ENCODE results near the gene SIDT2.
A peak's percentile ranks its signal among the peaks of the same experiment; 100 is the strongest.
"Not testable (repeated sequence)": the region's sequence is repeated elsewhere in the genome, so short reads cannot be mapped to it uniquely, and the experiment has no call there.

The SIDT2 gene

DNA sequence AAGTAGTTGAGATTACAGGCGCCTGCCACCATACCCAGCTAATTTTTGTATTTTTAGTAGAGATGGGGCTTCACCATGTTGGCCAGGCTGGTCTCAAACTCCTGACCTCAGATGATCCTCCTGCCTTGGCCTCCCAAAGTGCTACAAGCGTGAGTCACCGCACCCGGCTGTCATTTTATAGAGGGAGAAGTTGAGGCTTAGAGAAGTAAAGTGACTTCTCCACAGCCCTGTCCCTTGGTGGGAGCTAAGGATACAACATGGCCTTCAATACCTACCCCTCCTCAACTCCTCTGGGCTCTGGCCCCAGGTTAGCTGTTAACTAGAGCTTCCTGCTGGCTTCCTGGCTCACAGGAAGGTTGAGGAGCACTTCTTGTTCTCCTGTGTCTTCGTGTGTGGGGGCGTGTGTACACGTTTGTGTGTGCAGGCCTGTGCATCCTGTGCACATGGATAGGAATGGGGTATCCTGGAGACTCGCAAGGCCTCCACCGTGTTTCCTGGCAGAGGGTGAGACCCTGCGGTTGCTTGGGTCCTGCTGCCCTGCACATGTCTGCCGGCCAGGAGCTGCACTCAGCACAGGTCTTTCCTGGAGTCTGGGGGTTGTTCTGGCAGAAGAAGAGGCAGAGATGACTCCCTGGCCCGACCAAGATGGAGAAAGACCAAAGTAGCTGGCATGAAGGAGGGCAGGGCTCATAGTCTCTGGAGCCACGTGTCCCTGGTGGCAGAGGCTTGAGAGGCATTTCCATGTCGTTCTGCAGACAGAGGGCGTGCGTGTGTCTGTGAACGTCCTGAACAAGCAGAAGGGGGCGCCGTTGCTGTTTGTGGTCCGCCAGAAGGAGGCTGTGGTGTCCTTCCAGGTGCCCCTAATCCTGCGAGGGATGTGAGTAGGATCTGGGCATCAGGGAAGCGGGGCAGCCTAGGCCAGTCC, 2.4 kb downstream of the SIDT2 start:
- Mint-ChIP-seq H3K27me3 (no peaks in the 10 kb centered on the region), H3K36me3 (peaks cover 28% of the 10 kb centered on the region), H3K4me1 (peaks cover 56% of the 10 kb centered on the region), H3K27ac (peak overlapping the region; percentile 87), H3K4me3 (peak overlapping the region; percentile 92), H3K9me3 (no peaks in the 10 kb centered on the region)
- peak; percentile 35 for ATAC-seq

DNA sequence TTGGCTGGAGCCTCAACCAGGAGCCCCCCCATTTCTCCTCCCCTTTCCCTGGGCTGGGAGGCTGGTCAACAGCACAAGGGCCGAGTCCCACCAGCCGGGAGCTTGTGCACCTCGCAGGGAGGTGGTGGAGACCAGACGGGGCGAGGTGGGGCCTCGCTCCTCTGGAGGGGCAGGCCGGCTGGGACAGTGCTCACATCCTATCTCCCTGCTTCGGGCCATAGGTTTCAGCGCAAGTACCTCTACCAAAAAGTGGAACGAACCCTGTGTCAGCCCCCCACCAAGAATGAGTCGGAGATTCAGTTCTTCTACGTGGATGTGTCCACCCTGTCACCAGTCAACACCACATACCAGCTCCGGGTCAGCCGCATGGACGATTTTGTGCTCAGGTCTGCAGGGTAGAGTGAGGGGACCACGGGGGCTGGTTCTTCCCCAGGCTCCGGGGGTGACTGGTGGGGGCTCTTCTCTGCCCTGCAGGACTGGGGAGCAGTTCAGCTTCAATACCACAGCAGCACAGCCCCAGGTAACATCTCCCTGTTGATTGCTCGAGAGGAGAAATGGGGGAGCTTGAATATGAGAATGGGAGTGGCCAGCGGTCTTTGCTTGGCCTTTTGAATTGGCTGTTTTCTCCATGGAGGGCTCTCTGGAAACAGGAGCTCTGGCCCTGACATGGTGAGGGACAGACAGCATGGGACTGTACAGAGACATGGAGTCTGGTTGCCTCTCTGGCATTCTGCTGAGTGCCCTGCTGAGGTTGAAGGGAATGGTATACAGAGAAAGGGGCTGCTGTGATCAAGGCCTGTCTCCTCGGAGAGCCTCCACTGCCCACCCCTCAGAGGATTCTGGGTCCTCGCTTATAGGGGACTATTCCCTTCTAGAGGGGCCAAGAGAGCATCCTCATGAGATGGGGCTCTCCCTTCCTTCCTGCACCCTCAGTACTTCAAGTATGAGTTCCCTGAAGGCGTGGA, 3.3 kb downstream of the SIDT2 start:
- peaks cover 37% of the 10 kb centered on the region for H3K36me3 Mint-ChIP-seq
- peak overlapping the region; percentile 87 for H3K27ac Mint-ChIP-seq
- H3K9me3 Mint-ChIP-seq, result no peaks in the 10 kb centered on the region
- peaks cover 66% of the 10 kb centered on the region for H3K4me1 Mint-ChIP-seq
- ATAC-seq, result no peak
- H3K27me3 Mint-ChIP-seq, result no peaks in the 10 kb centered on the region
- H3K4me3 Mint-ChIP-seq, result no peak overlapping the region

DNA sequence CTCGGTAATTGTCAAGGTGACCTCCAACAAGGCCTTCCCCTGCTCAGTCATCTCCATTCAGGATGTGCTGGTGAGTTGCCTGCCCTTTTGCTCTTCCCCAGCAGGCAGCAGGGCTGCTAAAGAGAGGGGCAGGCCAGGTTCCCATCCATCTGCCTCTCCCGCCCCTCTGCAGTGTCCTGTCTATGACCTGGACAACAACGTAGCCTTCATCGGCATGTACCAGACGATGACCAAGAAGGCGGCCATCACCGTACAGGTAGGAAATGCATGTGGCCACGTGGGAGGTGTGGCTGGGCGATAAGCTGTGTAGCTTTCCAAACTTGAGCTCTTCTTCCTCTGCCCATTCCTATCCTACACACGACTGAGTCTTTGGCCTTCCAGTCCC, 4.0 kb downstream of the SIDT2 start:
- no peak overlapping the region for H3K27ac Mint-ChIP-seq
- H3K9me3 Mint-ChIP-seq, result no peaks in the 10 kb centered on the region
- peaks cover 44% of the 10 kb centered on the region for H3K36me3 Mint-ChIP-seq
- H3K4me3 Mint-ChIP-seq, result no peak overlapping the region
- peaks cover 72% of the 10 kb centered on the region for H3K4me1 Mint-ChIP-seq
- no peaks in the 10 kb centered on the region for H3K27me3 Mint-ChIP-seq
- no peak for ATAC-seq

DNA sequence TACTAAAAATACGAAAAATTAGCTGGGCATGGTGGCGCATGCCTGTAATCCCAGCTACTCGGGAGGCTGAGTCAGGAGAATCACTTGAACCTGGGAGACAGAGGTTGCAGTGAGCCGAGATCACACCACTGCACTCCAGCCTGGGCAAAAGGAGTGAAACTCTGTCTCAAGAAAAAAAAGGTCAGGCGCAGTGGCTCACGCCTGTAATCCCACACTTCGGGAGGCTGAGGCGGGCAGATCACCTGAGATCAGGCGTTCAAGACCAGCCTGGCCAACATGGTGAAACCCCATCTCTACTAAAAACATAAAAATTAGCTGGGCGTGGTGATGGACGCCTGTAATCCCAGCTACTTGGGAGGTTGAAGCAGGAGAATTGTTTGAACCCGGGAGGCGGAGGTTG, 4.6 kb downstream of the SIDT2 start:
- peaks cover 74% of the 10 kb centered on the region for H3K4me1 Mint-ChIP-seq
- not testable (repeated sequence) for ATAC-seq
- peak overlapping the region; percentile 87 for H3K27ac Mint-ChIP-seq

DNA sequence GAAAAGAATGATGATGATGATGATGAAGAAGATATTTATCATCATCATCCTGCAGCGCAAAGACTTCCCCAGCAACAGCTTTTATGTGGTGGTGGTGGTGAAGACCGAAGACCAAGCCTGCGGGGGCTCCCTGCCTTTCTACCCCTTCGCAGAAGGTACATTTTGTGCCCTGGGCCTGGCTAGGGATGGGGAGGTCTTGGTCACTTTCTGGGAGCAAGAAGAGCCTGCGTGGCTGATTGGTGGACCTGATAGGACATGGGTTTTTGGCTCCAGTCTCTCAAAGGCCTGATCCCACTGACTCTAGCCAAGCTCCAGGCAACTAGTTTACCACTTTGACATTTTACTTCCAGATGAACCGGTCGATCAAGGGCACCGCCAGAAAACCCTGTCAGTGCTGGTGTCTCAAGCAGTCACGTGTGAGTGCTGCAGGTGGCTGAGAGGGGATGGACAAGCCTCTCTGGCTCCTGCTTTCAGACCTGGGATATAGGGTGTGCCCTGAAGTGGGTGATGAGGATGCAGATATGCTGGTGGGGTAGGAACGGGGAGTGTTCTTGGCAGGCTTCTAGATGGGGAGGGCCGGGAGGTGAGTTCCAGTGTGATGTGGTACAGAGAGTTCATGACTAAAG, 5.3 kb downstream of the SIDT2 start:
- H3K9me3 Mint-ChIP-seq, result no peaks in the 10 kb centered on the region
- ATAC-seq, result no peak
- peaks cover 78% of the 10 kb centered on the region for H3K4me1 Mint-ChIP-seq
- peaks cover 57% of the 10 kb centered on the region for H3K36me3 Mint-ChIP-seq
- peak overlapping the region; percentile 87 for H3K27ac Mint-ChIP-seq
- no peaks in the 10 kb centered on the region for H3K27me3 Mint-ChIP-seq
- H3K4me3 Mint-ChIP-seq, result no peak overlapping the region

More for the DNA sequence above, 4.6 kb downstream of the SIDT2 start:
- H3K4me3 Mint-ChIP-seq, H3K9me3 Mint-ChIP-seq, H3K27me3 Mint-ChIP-seq: not testable (repeated sequence)
- H3K36me3 Mint-ChIP-seq, result peaks cover 50% of the 10 kb centered on the region

DNA sequence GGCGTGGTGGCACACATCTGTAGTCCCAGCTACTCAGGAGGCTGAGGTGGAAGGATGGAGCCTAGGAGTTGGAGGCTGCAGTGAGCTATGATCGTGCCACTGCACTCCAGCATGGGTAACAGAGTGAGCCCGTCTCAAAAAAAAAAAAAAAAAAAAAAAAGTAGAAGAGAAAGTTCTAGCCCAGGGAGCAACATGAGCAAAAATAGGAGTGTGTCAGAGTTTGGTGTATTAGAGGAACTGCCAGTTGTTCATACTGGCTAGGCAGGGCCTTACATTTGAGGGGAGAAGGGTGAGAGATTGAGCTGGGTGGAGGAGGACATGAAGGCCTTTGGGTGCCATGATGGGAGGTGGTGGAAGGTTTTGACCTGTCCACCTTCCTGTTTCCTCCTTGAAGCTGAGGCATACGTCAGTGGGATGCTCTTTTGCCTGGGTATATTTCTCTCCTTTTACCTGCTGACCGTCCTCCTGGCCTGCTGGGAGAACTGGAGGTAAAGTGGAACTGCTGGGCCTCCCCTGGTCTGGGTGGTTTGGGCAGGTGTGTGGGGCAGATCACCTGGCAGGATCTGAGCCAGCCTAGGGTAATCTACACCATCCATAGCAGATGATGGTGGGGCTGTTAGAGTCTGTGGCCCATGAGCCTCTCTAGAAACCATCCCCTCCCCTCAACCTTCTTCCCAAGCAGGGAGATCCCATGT, 7.3 kb downstream of the SIDT2 start:
- Mint-ChIP-seq H3K27me3 (no peaks in the 10 kb centered on the region), H3K4me1 (peaks cover 80% of the 10 kb centered on the region), H3K9me3 (no peaks in the 10 kb centered on the region), H3K27ac (peak overlapping the region; percentile 87), H3K36me3 (peaks cover 76% of the 10 kb centered on the region), H3K4me3 (peak overlapping the region; percentile 50)
- peak; percentile 64 for ATAC-seq

DNA sequence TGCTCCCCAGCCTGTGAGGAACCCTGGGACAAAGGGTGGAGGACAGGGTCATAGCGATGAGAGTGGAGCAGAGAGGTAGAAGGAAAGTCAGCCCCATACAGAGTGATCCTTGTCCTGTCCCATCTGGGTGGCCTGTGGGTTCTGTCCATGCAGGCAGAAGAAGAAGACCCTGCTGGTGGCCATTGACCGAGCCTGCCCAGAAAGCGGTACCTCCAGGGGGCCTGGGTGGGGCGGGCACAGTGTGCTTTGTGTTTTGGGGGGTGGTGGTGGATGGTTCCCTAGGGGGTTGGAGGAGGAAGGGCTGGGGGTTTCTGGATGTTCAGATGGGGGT, 7.9 kb downstream of the SIDT2 start:
- Mint-ChIP-seq H3K27ac (peak overlapping the region; percentile 87), H3K27me3 (no peaks in the 10 kb centered on the region)
- ATAC-seq, result no peak

DNA sequence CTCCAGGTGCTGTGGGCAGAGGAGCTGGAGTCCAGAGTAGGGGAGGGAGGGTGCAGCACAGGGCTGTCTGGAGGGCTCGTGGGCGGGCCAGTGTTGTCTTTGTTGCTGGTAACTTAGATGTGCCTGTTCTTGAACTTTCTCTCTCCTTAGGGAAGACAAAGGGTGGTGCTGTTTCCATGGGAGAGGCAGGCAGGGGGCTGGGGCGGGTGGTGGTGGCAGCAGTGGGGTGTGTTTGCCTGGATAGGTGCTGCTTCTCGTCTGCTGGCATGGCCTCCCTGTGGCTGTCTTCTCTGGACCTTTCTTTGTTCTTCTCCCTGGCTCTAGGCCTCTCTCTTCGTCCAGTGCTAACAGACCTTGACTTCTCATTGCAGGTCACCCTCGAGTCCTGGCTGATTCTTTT, 8.5 kb downstream of the SIDT2 start:
- Mint-ChIP-seq H3K4me3 (peak overlapping the region; percentile 46), H3K4me1 (peaks cover 73% of the 10 kb centered on the region), H3K27ac (peak overlapping the region; percentile 87), H3K36me3 (peaks cover 73% of the 10 kb centered on the region), H3K9me3 (no peaks in the 10 kb centered on the region), H3K27me3 (no peaks in the 10 kb centered on the region)
- ATAC-seq, result no peak

More for the DNA sequence above, 7.9 kb downstream of the SIDT2 start:
- H3K9me3 Mint-ChIP-seq, result no peaks in the 10 kb centered on the region
- H3K4me3 Mint-ChIP-seq, result peak overlapping the region; percentile 50
- H3K36me3 Mint-ChIP-seq, result peaks cover 74% of the 10 kb centered on the region
- peaks cover 75% of the 10 kb centered on the region for H3K4me1 Mint-ChIP-seq

DNA sequence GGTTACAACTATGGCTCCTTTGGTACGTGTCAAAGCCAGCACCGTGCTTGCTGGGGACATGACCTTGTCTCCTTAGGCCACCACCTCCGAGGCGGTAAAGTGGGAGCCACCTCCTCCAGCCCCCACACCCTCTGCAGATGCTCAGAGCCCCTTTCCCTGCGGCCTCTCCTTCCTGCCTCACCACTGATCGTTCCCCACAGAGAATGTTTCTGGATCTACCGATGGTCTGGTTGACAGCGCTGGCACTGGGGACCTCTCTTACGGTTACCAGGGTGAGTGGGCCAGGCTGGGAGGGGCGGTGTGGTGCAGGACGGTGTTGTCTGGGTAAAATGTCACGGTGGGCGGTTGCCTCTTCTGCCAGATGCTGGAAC, 8.9 kb downstream of the SIDT2 start:
- peak overlapping the region; percentile 87 for H3K27ac Mint-ChIP-seq
- peak overlapping the region; percentile 46 for H3K4me3 Mint-ChIP-seq
- peaks cover 75% of the 10 kb centered on the region for H3K4me1 Mint-ChIP-seq
- no peak for ATAC-seq
- H3K27me3 Mint-ChIP-seq, result no peaks in the 10 kb centered on the region
- H3K9me3 Mint-ChIP-seq, result no peaks in the 10 kb centered on the region
- peaks cover 76% of the 10 kb centered on the region for H3K36me3 Mint-ChIP-seq

DNA sequence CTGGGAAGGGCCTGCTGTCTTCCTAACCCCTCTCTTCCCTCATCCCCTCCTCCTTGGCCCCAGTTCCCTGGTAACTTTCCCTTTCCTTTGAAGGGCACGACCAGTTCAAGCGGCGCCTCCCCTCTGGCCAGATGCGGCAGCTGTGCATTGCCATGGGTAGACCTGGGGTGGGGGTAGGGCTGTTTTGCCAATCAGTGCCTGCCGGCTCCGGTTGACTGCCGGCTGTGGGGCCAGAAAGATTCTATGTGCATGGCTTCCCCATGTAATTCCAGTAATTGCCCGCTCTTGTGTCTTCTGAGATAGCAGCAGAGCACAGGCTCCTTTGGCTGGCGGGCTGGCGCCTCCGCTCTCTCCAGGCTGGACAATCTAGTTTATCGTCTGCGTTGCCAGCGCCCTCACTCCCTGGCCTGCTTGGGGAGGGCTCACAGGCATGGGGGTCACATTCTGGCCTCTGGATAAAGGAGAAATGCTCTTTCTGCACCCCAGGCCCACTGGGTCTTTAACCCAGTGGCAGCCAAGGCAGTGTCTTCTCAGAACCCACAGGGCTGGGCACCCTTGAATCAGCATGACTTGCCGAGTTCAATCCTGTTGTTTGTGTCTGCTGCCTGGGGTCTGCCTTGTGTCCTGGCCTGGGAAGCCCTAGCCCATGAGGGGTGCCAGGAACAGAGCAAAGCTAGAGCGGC, 9.4 kb downstream of the SIDT2 start:
- no peak for ATAC-seq
- H3K9me3 Mint-ChIP-seq, result no peaks in the 10 kb centered on the region
- H3K27me3 Mint-ChIP-seq, result no peaks in the 10 kb centered on the region
- H3K27ac Mint-ChIP-seq, result peak overlapping the region; percentile 87
- H3K36me3 Mint-ChIP-seq, result peaks cover 76% of the 10 kb centered on the region
- H3K4me3 Mint-ChIP-seq, result no peak overlapping the region
- H3K4me1 Mint-ChIP-seq, result peaks cover 75% of the 10 kb centered on the region

DNA sequence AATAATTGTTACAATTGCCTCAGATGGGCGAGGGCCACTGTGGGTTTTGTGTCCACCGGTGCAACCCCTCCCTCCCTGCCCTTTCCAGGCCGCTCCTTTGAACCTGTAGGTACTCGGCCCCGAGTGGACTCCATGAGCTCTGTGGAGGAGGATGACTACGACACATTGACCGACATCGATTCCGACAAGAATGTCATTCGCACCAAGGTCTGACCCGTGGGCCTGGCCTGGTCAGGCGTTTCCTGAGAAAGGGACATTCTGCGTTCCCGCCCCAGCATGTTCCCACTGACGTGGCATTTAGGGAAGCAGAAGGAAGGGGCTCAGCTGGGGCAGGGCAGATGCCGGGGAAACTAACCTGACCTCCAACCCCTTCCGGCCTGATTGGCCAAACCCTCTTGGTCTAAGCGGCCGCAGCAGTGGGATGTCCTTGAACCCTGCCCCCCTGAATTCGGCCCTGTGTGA, 10.1 kb downstream of the SIDT2 start:
- Mint-ChIP-seq H3K4me3 (no peak overlapping the region), H3K27me3 (no peaks in the 10 kb centered on the region), H3K4me1 (peaks cover 73% of the 10 kb centered on the region), H3K27ac (peak overlapping the region; percentile 87), H3K36me3 (peaks cover 78% of the 10 kb centered on the region), H3K9me3 (no peaks in the 10 kb centered on the region)
- no peak for ATAC-seq

DNA sequence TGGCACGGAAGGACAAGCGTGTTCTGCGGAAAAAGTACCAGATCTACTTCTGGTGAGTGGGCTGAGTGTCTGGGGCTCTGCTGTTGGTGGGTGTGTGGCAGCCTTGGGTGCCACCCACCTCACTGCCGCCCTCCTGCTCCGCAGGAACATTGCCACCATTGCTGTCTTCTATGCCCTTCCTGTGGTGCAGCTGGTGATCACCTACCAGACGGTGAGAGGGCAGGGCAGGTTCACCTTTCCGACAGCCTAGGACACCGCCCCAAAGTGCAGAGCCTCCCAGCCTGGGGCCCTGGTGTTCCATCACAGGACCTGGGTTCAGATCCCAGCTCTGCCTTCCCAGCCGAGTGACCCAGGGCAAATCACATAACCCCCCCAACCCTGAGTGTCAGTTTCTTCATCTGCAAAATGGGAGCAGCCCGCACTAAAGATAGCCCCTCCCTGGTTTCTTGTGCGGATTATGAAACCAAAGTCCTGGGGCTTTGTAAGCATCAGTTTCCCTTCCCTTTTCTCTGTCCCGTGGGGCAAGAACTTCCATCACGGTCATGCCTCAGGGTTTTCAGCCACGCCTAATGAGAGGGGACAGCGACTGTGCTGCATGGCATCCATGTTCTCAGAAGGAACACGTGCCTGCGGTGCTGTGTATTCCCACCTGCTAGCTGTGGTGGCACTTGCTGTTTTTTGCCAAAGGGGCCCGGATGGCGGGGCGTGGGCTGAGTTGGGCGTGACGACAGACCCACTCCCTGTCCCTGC, 10.8 kb downstream of the SIDT2 start:
- peak overlapping the region; percentile 87 for H3K27ac Mint-ChIP-seq
- ATAC-seq, result peak; percentile 95
- peak overlapping the region; percentile 51 for H3K4me3 Mint-ChIP-seq
- H3K27me3 Mint-ChIP-seq, result no peaks in the 10 kb centered on the region
- H3K36me3 Mint-ChIP-seq, result peaks cover 73% of the 10 kb centered on the region
- no peaks in the 10 kb centered on the region for H3K9me3 Mint-ChIP-seq
- peaks cover 66% of the 10 kb centered on the region for H3K4me1 Mint-ChIP-seq

DNA sequence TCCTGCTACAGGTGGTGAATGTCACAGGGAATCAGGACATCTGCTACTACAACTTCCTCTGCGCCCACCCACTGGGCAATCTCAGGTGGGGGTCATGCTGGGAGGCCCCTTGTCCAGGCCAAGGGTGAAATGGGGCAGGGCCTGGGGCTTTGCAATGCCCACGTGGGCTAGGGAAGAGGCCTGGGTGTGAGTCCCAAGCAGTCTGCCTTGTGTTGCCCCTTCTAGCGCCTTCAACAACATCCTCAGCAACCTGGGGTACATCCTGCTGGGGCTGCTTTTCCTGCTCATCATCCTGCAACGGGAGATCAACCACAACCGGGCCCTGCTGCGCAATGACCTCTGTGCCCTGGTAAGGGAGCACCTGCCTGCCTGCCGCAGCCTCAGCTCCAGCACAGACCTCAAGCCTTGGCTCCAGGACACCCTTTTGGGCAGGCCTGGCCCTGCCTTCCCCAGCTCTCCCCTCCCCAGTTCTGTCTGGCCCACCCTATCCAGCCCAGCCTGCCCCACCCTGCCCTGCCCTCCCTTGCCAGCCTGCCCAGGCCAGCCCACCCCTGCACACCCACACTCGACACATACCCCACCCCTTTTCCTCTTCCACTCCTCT, 11.5 kb downstream of the SIDT2 start:
- peak overlapping the region; percentile 87 for H3K27ac Mint-ChIP-seq
- ATAC-seq, result peak; percentile 1
- H3K9me3 Mint-ChIP-seq, result no peaks in the 10 kb centered on the region
- peaks cover 65% of the 10 kb centered on the region for H3K4me1 Mint-ChIP-seq
- no peaks in the 10 kb centered on the region for H3K27me3 Mint-ChIP-seq
- peaks cover 79% of the 10 kb centered on the region for H3K36me3 Mint-ChIP-seq
- peak overlapping the region; percentile 51 for H3K4me3 Mint-ChIP-seq

All from stimulated activated memory B cell treated with anti-CD40 and anti-IgM and Interleukin-4, amounts not matched to agents 10 μg/mL and 1 μg/mL and 100 μg/mL, for 72 hours (primary cell).